ENCODE measurements around the gene DTNB.

DTNB gene

DNA sequence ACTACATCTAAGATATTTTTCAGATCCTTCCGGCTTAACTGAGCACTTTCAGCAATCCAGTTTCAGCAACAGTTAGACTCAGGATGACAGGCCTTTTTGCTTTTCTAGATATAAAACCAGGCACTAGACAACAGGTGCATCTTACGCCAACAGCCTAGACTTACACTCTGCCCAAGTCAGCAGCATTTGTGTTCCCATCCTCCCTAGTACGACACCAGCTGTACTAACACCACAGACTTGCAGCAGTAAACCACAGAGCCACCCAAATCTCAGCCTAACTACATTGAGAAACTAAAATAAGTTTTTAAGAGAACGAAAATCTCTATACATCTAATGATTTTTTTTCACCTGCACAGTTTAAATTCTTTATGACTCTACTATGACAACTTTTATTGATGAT lies 241.8 kb downstream of the DTNB start:
- Histone ChIP-seq H3K4me3 (no peak overlapping the region), H3K9ac (ENCODE audit: insufficient read length) (no peak overlapping the region), H3K36me3 (ENCODE audit: insufficient read depth, low read length) (peaks cover 7% of the 10 kb centered on the region), H3K9me3 (ENCODE audit: low read depth, low read length) (no peaks in the 10 kb centered on the region), H3K27ac (no peak overlapping the region)
- no peak for DNase-seq (ENCODE audit: low read depth, low spot score)
- TF ChIP-seq POLR2AphosphoS5 (IDR thresholded peaks at IDR 0.05; ENCODE audit: borderline replicate concordance, low read depth, low read length) (no peak), EZH2 (IDR thresholded peaks at IDR 0.05) (no peak), FOXP2 (optimal IDR thresholded peaks at IDR 0.05; ENCODE audit: control extremely low read depth, extremely low read length, insufficient read depth) (no peak)

DNA sequence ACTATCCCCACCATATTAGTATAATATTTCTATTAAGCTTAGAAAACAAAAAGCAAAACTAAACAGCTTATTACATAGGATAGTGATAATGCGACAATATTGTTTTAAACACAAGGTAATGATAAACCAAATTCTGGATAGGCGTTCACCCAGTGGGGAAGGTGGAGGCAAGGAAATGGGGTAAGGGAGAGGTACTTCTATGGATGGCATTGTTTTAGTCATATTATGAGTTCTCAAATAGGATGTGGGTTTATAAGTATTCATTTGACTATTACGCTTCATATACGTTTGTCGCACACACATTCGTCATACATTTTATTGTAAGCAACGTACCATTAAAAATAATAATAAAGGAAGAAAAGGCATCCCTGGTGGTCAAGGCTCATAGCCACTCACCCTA lies 242.8 kb downstream of the DTNB start:
- H3K36me3 ChIP-seq (ENCODE audit: insufficient read depth, low read length), result peaks cover 3% of the 10 kb centered on the region
- no peaks in the 10 kb centered on the region for H3K9me3 ChIP-seq (ENCODE audit: low read depth, low read length)
- H3K27ac ChIP-seq, result no peak overlapping the region
- DNase-seq (ENCODE audit: low read depth, low spot score), result no peak
- H3K4me3 ChIP-seq, result no peak overlapping the region
- TF ChIP-seq FOXP2 (optimal IDR thresholded peaks at IDR 0.05; ENCODE audit: control extremely low read depth, extremely low read length, insufficient read depth) (no peak), POLR2AphosphoS5 (IDR thresholded peaks at IDR 0.05; ENCODE audit: borderline replicate concordance, low read depth, low read length) (no peak), EZH2 (IDR thresholded peaks at IDR 0.05) (no peak)
- no peak overlapping the region for H3K9ac ChIP-seq (ENCODE audit: insufficient read length)

DNA sequence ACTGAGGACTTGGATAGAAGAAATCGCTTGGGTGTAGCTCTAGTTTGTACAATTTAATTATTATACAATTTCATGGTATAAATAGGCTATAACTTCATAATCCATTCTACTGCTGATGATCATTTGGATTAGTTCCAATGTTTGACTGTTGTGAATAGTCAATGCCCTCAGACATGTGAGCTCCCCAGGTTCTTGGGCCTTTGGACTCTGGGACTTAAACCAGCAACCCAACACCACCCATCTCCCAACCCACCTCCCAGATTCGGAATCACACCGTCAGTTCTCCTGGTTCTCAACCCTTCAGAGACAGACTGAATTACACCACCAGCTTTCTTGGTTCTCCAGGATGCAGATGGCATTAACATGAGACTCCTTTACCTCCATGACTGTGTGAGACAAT lies 247.1 kb downstream of the DTNB start:
- no peak overlapping the region for H3K9ac ChIP-seq (ENCODE audit: insufficient read length)
- no peak overlapping the region for H3K27ac ChIP-seq
- H3K4me3 ChIP-seq, result no peak overlapping the region
- no peak for TF ChIP-seq POLR2AphosphoS5 (IDR thresholded peaks at IDR 0.05; ENCODE audit: borderline replicate concordance, low read depth, low read length)
- TF ChIP-seq EZH2 (IDR thresholded peaks at IDR 0.05), result no peak
- no peak for TF ChIP-seq FOXP2 (optimal IDR thresholded peaks at IDR 0.05; ENCODE audit: control extremely low read depth, extremely low read length, insufficient read depth)
- no peaks in the 10 kb centered on the region for H3K36me3 ChIP-seq (ENCODE audit: insufficient read depth, low read length)
- DNase-seq (ENCODE audit: low read depth, low spot score), result no peak
- H3K9me3 ChIP-seq (ENCODE audit: low read depth, low read length), result no peaks in the 10 kb centered on the region

DNA sequence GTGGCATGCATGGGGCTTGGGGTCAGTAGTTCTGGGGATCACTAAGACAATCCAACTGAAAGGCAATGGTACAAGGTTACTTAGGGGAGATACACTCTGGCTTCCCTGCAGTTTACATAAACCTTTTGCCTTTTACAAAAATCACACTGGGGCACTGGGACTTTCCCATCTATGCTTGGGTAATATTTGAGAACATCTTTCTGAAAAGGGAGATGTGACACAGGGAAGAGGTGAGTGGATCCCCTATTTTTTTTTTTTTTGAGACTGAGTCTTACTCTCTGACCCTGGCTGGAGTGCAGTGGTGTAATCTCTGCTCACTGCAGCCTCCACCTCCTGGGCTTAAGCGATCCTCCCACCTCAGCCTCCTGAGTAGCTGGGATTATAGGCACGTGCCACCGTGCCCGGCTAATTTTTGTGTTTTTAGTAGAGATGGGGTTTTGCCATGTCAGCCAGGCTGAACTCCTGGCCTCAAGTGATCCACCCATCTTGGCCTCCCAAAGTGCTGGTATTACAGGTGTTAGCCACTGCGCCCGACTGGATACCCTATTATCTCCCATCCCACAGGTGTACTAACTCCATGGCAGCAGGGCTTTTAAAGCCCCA lies 248.8 kb downstream of the DTNB start:
- no peak for DNase-seq (ENCODE audit: low read depth, low spot score)
- no peak overlapping the region for H3K9ac ChIP-seq (ENCODE audit: insufficient read length)
- no peak overlapping the region for H3K27ac ChIP-seq
- no peak overlapping the region for H3K4me3 ChIP-seq
- TF ChIP-seq EZH2 (IDR thresholded peaks at IDR 0.05) (no peak), FOXP2 (optimal IDR thresholded peaks at IDR 0.05; ENCODE audit: control extremely low read depth, extremely low read length, insufficient read depth) (no peak), POLR2AphosphoS5 (IDR thresholded peaks at IDR 0.05; ENCODE audit: borderline replicate concordance, low read depth, low read length) (no peak)
- H3K9me3 ChIP-seq (ENCODE audit: low read depth, low read length), result no peaks in the 10 kb centered on the region
- H3K36me3 ChIP-seq (ENCODE audit: insufficient read depth, low read length), result no peaks in the 10 kb centered on the region

DNA sequence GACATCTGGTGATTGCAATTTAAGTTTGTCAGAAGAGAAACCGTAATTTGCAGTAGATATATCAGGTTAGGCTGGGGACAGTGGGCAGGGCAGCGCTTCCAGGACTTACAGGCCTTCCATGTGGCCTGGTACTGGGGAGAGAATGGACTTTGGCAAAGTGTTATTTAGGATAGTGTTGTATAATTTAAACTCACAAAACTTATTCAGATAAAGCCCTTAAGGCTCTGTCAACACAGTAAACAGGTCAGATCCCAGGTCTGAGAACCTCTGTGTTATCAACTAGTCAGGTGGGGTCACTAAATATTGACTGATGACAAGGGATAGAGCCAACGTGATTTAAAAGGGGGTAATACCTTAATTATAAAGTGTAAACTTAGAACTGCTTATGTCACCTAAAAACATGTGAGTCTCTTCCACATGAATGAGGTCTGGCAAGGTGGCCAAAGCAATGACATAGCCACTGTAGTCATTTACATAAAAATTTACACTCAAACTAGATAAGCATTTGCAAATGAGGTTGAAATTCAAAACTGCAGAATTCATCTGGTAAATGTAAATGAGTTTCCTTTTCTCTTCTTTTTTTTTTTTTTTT lies 251.5 kb downstream of the DTNB start:
- DNase-seq (ENCODE audit: low read depth, low spot score), result no peak
- no peak for TF ChIP-seq FOXP2 (optimal IDR thresholded peaks at IDR 0.05; ENCODE audit: control extremely low read depth, extremely low read length, insufficient read depth)
- TF ChIP-seq EZH2 (IDR thresholded peaks at IDR 0.05), result no peak
- no peak for TF ChIP-seq POLR2AphosphoS5 (IDR thresholded peaks at IDR 0.05; ENCODE audit: borderline replicate concordance, low read depth, low read length)
- H3K9ac ChIP-seq (ENCODE audit: insufficient read length), result no peak overlapping the region
- no peak overlapping the region for H3K27ac ChIP-seq
- H3K36me3 ChIP-seq (ENCODE audit: insufficient read depth, low read length), result peaks cover 6% of the 10 kb centered on the region
- H3K9me3 ChIP-seq (ENCODE audit: low read depth, low read length), result no peaks in the 10 kb centered on the region
- H3K4me3 ChIP-seq, result no peak overlapping the region

DNA sequence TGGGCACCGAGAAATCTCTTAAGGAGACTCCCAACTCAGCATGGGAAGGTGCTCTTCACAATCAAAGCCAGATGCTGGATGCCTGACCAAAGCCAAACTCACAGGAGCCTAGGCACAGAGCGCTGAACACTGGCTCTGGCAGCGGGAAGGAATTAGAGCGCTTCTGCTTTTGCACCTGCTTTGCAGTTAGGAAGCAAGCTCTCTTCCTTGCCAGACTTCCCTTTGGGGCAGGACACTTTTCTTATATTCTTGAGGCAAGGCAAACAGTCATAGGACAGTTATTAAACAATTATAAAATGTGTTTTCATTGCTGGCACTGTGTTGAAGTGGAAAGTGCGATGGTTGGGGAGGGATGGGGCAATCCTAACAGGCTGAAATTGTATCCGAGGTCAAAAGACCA lies 252.1 kb downstream of the DTNB start:
- Histone ChIP-seq H3K36me3 (ENCODE audit: insufficient read depth, low read length) (peaks cover 6% of the 10 kb centered on the region), H3K9ac (ENCODE audit: insufficient read length) (no peak overlapping the region), H3K27ac (no peak overlapping the region), H3K9me3 (ENCODE audit: low read depth, low read length) (no peaks in the 10 kb centered on the region), H3K4me3 (no peak overlapping the region)
- DNase-seq (ENCODE audit: low read depth, low spot score), result no peak
- TF ChIP-seq POLR2AphosphoS5 (IDR thresholded peaks at IDR 0.05; ENCODE audit: borderline replicate concordance, low read depth, low read length) (no peak), EZH2 (IDR thresholded peaks at IDR 0.05) (no peak), FOXP2 (optimal IDR thresholded peaks at IDR 0.05; ENCODE audit: control extremely low read depth, extremely low read length, insufficient read depth) (no peak)

DNA sequence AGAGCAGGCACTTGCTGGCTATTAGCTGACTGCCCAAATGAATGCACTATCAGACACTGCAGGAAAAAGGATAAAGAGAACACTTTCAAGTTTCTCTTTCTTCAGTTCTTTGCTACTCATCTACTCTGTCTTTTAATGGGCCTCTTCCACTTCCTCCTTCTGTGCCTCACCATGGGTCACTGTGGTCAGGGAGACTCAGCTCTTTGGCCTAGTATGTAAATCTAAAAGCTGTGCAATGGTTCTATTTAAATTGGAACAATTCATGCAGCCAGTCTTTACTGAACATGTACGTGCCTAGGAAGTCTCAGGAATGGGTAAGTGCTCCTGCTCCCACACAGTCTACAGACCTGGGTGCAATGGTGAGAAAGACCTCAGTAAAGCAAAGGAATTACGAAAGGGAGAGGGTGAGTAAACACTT lies 252.5 kb downstream of the DTNB start:
- Histone ChIP-seq H3K4me3 (no peak overlapping the region), H3K9me3 (ENCODE audit: low read depth, low read length) (no peaks in the 10 kb centered on the region), H3K9ac (ENCODE audit: insufficient read length) (no peak overlapping the region), H3K36me3 (ENCODE audit: insufficient read depth, low read length) (peaks cover 6% of the 10 kb centered on the region), H3K27ac (no peak overlapping the region)
- TF ChIP-seq POLR2AphosphoS5 (IDR thresholded peaks at IDR 0.05; ENCODE audit: borderline replicate concordance, low read depth, low read length) (no peak), FOXP2 (optimal IDR thresholded peaks at IDR 0.05; ENCODE audit: control extremely low read depth, extremely low read length, insufficient read depth) (no peak), EZH2 (IDR thresholded peaks at IDR 0.05) (no peak)
- no peak for DNase-seq (ENCODE audit: low read depth, low spot score)

DNA sequence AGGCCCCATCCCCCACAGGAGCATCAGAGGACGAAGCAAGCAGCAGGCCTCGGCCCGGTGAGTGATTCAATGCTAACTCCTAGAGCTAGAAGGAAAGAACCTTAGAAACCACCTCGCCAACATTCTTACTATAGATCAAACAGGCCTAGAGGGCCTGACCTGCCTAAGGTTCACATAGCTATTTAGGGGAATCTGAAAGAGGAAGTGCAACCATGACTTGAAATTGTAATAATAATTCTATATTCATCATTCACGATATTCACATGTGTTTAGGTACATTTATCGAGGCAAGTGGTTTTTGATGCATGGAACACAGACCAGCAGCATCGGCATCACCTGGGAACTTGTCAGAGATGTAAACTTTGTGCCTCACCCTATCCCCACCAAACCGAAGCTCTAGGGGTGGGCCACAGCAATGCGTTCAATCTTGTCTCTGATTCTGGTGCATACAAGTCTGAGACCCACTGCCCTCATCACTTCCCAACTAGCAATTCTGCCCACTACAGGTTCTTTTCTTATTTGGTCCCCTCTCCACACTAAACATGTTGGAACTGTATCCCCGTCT lies 253.6 kb downstream of the DTNB start:
- TF ChIP-seq FOXP2 (optimal IDR thresholded peaks at IDR 0.05; ENCODE audit: control extremely low read depth, extremely low read length, insufficient read depth), result no peak
- TF ChIP-seq EZH2 (IDR thresholded peaks at IDR 0.05), result no peak
- TF ChIP-seq POLR2AphosphoS5 (IDR thresholded peaks at IDR 0.05; ENCODE audit: borderline replicate concordance, low read depth, low read length), result no peak
- Histone ChIP-seq H3K9me3 (ENCODE audit: low read depth, low read length) (no peaks in the 10 kb centered on the region), H3K36me3 (ENCODE audit: insufficient read depth, low read length) (peaks cover 6% of the 10 kb centered on the region), H3K9ac (ENCODE audit: insufficient read length) (no peak overlapping the region), H3K4me3 (no peak overlapping the region), H3K27ac (no peak overlapping the region)
- no peak for DNase-seq (ENCODE audit: low read depth, low spot score)
